Vagina (tissue), 2 donors: Measurements from ENCODE around the gene TTLL11.

Experiments
- CTCF ChIP-seq, 3 experiments: fragments of 450-650 bp in 2 of 3; fragments of 200-600 bp in 1 of 3; sonication (generic) in 1 of 3; IDR thresholded peaks; one replicate each; pipeline ENCODE4 v1.5.1; 2017 to 2019; ENCODE audit warnings: antibody characterized with exemption in 3 of 3, mild to moderate bottlenecking in 2 of 3, moderate library complexity in 2 of 3
- POLR2A ChIP-seq, 2 donors: fragments of 450-650 bp; IDR thresholded peaks; one replicate each; pipeline ENCODE4 v1.6.1; 2017; ENCODE audit warnings: antibody characterized with exemption in 2 of 2, mild to moderate bottlenecking in 2 of 2, moderate library complexity in 2 of 2
- POLR2AphosphoS5 ChIP-seq, 2 donors: sonication (generic); formaldehyde crosslinking; IDR thresholded peaks; one replicate each; pipeline ENCODE4 v1.9.0; 2017; ENCODE audit warnings: antibody characterized with exemption in 2 of 2, mild to moderate bottlenecking in 2 of 2, low read depth in 1 of 2; ENCODE audit not compliant: insufficient read depth in 1 of 2

GRCh38 chr9:121850366-121850765 lies 242.7 kb downstream of the TTLL11 start:
- TF ChIP-seq POLR2A (IDR thresholded peaks at IDR 0.05) (no peak), CTCF (IDR thresholded peaks at IDR 0.05) (no peak), POLR2AphosphoS5 (IDR thresholded peaks at IDR 0.05; ENCODE audit: insufficient read depth in 1 of 2, low read depth in 1 of 2) (no peak)
